DND-41 (cell line): ENCODE data around the gene PHF21B.

Source experiments
- ATAC-seq: fragments of 200-7000 bp; cut with Tn5 transposase; 3 replicates; pipeline ENCODE4 v1.9.1; 2021; ENCODE audit warnings: low read depth; ENCODE audit not compliant: insufficient read depth
- DNase-seq: peaks from one replicate; pipeline ENCODE4 v3.0.0-alpha.2; 2020
- H2AFZ ChIP-seq: 2 replicates; pipeline ENCODE4 v1.6.0; 2012; ENCODE audit warnings: low read depth, low read length
- H3K27ac ChIP-seq: 2 replicates; pipeline ENCODE4 v1.5.1; 2012; ENCODE audit warnings: low read length, inconsistent platforms
- H3K27me3 ChIP-seq: fragments of 200-600 bp; sonication (generic); 2 replicates; pipeline ENCODE4 v1.6.0; 2012; ENCODE audit warnings: low read length, mild to moderate bottlenecking, inconsistent platforms; ENCODE audit not compliant: insufficient read depth, poor library complexity
- H3K36me3 ChIP-seq: 2 replicates; pipeline ENCODE4 v1.5.1; 2012; ENCODE audit warnings: low read length, inconsistent platforms; ENCODE audit not compliant: insufficient read depth
- H3K4me1 ChIP-seq: 2 replicates; pipeline ENCODE4 v1.5.1; 2012; ENCODE audit warnings: mild to moderate bottlenecking, low read length; ENCODE audit not compliant: insufficient read depth
- H3K4me2 ChIP-seq: 2 replicates; pipeline ENCODE4 v1.6.0; 2012; ENCODE audit warnings: mild to moderate bottlenecking, moderate library complexity, low read length, inconsistent platforms; ENCODE audit not compliant: insufficient read depth
- H3K4me3 ChIP-seq, 2 experiments: fragments of 200-600 bp in 1 of 2; shearing (Covaris generic) in 1 of 2; 2 replicates each; pipeline ENCODE4 v1.5.1; 2012 to 2016; ENCODE audit warnings: inconsistent platforms in 2 of 2, low read length in 2 of 2, mild to moderate bottlenecking in 2 of 2, low read depth in 1 of 2, moderate library complexity in 1 of 2
- H3K79me2 ChIP-seq: 2 replicates; pipeline ENCODE4 v1.6.0; 2012; ENCODE audit warnings: low read length, inconsistent platforms; ENCODE audit not compliant: insufficient read depth
- H3K9ac ChIP-seq: 2 replicates; pipeline ENCODE4 v1.6.0; 2012; ENCODE audit warnings: low read depth, mild to moderate bottlenecking, inconsistent platforms, low read length, moderate library complexity
- H3K9me3 ChIP-seq: 2 replicates; pipeline ENCODE4 v1.5.1; 2012; ENCODE audit warnings: low read length, moderate library complexity, mild to moderate bottlenecking, inconsistent platforms; ENCODE audit not compliant: insufficient read depth, severe bottlenecking
- H4K20me1 ChIP-seq: 2 replicates; pipeline ENCODE4 v1.6.0; 2012; ENCODE audit warnings: low read length; ENCODE audit not compliant: insufficient read depth
- EZH2 ChIP-seq: IDR thresholded peaks from 3 replicates; pipeline ENCODE4 v1.6.1; 2012; ENCODE audit warnings: borderline replicate concordance, low read depth, mild to moderate bottlenecking, moderate library complexity, low read length, inconsistent platforms; ENCODE audit not compliant: severe bottlenecking
- TF ChIP-seq, protein P1 (sequence below): IDR thresholded peaks from 2 replicates; pipeline ENCODE4 v1.5.1; 2012; ENCODE audit warnings: borderline replicate concordance, low read length, moderate library complexity, mild to moderate bottlenecking; ENCODE audit not compliant: poor library complexity, severe bottlenecking; ENCODE audit errors: extremely low read depth

The PHF21B gene

GRCh38 chr22:44890416-44891292 lies 119.2 kb downstream of the PHF21B start:
- Histone ChIP-seq H3K4me2 (no peak overlapping the region), H3K36me3 (peaks cover 74% of the 10 kb centered on the region), H3K27ac (no peak overlapping the region), H3K79me2 (no peaks in the 10 kb centered on the region), H3K9me3 (no peaks in the 10 kb centered on the region), H4K20me1 (peaks cover 7% of the 10 kb centered on the region), H3K27me3 (no peaks in the 10 kb centered on the region), H3K4me3 (no peak overlapping the region), H3K4me1 (no peaks in the 10 kb centered on the region), H3K9ac (no peak overlapping the region), H2AFZ (no peak overlapping the region)
- TF ChIP-seq, protein P1, sequence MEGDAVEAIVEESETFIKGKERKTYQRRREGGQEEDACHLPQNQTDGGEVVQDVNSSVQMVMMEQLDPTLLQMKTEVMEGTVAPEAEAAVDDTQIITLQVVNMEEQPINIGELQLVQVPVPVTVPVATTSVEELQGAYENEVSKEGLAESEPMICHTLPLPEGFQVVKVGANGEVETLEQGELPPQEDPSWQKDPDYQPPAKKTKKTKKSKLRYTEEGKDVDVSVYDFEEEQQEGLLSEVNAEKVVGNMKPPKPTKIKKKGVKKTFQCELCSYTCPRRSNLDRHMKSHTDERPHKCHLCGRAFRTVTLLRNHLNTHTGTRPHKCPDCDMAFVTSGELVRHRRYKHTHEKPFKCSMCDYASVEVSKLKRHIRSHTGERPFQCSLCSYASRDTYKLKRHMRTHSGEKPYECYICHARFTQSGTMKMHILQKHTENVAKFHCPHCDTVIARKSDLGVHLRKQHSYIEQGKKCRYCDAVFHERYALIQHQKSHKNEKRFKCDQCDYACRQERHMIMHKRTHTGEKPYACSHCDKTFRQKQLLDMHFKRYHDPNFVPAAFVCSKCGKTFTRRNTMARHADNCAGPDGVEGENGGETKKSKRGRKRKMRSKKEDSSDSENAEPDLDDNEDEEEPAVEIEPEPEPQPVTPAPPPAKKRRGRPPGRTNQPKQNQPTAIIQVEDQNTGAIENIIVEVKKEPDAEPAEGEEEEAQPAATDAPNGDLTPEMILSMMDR, result no peak
- TF ChIP-seq EZH2, result no peak
- no peak for ATAC-seq
- DNase-seq, result no peak

GRCh38 chr22:44889255-44889878 lies 120.4 kb downstream of the PHF21B start:
- TF ChIP-seq, protein P1, result no peak
- no peak for TF ChIP-seq EZH2
- no peak overlapping the region for H3K27ac ChIP-seq
- no peak overlapping the region for H3K9ac ChIP-seq
- no peaks in the 10 kb centered on the region for H3K9me3 ChIP-seq
- no peaks in the 10 kb centered on the region for H3K4me1 ChIP-seq
- peaks cover 9% of the 10 kb centered on the region for H4K20me1 ChIP-seq
- H3K36me3 ChIP-seq, result peaks cover 74% of the 10 kb centered on the region
- H3K27me3 ChIP-seq, result no peaks in the 10 kb centered on the region
- ATAC-seq, result no peak
- no peak overlapping the region for H3K4me3 ChIP-seq
- H2AFZ ChIP-seq, result no peak overlapping the region
- H3K4me2 ChIP-seq, result no peak overlapping the region
- 0 out of 2 replicates have a peak, but pooled peaks cover 2% of the 10 kb centered on the region for H3K79me2 ChIP-seq
- no peak for DNase-seq

DNA sequence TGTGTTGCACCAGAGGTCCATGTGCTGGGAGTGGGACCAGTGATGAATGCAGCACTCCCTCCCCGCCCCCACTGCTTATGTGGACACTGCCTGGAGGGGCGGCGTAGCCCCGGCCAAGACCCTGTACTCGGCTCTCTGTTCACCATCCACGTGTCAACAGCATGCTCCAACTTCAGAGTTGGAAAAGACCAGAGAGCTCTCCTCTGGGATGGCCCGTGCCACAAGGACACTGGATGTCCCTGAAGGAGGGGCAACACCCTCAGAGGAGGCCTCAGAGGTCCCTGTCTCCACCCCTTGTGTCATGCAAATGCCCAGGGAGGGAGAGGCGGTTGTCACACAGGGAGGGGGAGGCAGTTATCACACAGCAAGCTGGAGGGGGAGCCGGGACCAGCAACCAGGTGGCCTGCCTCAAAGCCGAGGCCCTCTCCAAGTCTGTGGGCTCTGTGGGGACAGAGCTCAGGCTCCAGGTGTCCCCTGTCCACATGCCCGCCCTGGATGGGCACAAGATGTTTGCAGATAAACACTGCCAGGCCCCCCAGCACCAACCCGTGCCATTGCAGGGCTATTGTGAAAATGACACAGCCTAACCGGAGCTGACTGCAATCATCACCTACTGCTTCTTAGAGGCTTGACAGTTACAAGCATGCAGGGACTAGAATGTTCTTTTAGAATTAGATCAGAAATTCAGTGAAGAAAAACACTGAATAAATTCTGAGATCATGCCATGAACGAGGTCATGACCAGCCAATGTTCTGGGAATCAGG lies 121.1 kb downstream of the PHF21B start:
- Histone ChIP-seq H3K4me1 (no peaks in the 10 kb centered on the region), H2AFZ (no peak overlapping the region), H3K27me3 (no peaks in the 10 kb centered on the region), H3K4me3 (no peak overlapping the region), H3K9me3 (no peaks in the 10 kb centered on the region), H3K9ac (no peak overlapping the region), H3K4me2 (no peak overlapping the region), H3K79me2 (0 out of 2 replicates have a peak, but pooled peaks cover 2% of the 10 kb centered on the region), H3K27ac (no peak overlapping the region), H3K36me3 (peaks cover 79% of the 10 kb centered on the region), H4K20me1 (peaks cover 16% of the 10 kb centered on the region)
- TF ChIP-seq EZH2, result no peak
- TF ChIP-seq, protein P1, result no peak
- ATAC-seq (0 out of 3 replicates have a peak, but pooled peaks have one; percentile 11), DNase-seq (no peak)
